ENCODE results near the gene ARHGEF16. TPM values are rescaled to one million over a fixed set of nuclear protein-coding genes. Genes with fewer than 3 reads are reported as not detected.
A peak's percentile ranks its signal among the peaks of the same experiment; 100 is the strongest.

The ARHGEF16 gene
- total RNA-seq, 1 experiment from 2014 or later, result not detected

DNA sequence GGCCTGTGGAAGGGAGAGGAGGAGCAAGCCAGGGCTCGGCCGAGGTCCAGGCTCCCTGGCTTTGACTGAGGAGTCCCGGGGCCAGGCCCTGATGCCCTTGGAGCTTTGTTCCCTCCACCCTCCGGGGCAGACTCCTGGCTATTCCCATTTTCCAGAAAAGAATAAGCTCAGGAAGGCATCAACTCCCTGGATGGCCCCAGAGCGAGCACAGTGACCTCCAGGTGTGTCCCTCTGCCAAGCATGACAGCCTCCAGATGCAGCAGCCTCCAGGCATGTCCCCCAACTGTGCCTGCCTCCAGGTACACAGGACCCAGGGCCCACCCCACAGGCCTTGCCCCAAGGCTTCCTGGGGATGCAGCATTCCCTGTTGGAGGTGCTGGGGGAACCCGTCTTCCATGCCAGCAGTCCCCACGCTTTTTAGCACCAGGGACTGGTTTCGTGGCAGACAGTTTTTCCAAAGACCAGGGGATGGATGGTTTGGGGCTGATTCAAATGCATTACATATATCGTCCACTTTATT lies 15.7 kb upstream of the ARHGEF16 start:
- no peak for DNase-seq (ENCODE audit: low read depth)

GRCh38 chr1:3439346-3440299 lies 14.8 kb upstream of the ARHGEF16 start:
- DNase-seq (ENCODE audit: low read depth), result no peak

DNA sequence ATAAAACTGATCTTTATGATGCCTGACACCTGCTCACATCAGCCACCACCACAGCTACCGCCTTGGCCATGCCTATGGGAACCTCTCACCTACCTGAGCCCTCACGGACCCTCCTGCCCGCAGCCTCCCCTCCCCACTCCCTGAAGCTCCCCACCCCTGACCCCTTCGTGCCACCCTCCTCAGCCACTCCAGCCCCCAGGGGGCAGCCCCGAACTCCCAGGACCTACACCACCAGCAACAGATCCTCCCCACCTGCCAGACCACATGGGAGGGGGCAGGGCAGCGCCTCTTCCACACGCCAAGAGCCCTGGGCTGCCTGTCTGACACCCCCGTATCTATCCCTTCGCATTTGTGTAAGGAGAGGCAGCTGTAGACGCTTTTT lies 14.2 kb upstream of the ARHGEF16 start:
- no peak for DNase-seq (ENCODE audit: low read depth)

DNA sequence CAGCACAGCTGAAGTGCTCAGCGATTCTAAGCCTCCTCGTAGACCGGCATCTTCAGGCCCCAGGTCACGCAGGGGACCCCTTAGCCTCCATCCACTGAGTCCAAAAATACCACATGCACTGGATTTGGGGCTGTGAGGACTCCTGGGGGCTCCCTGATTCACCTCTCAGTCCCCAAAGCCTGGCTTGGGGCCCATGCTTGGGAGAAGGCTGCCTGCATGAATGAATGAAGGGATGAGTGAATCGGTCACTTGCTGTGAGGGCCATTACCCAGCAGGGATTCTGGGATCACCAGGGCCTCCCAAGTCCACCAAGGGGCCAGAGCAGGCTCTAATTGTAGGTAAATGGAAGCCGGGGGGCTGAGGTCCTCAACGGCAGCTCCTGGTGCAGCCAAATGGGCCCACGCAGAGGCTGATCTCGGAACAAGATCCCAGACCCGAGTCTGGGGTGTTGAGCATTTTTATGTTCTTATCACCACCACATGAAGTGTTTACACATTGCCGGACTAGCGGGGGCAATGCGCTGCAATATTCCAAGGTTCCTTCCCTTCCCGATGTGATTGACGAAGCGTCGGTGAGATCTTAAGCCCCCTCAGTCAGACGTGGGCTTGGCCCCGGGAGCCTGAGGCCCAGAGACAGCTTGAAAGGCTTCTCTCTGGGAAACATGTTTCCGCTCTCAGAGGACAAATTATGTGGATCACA lies 13.6 kb upstream of the ARHGEF16 start:
- no peak for DNase-seq (ENCODE audit: low read depth)

DNA sequence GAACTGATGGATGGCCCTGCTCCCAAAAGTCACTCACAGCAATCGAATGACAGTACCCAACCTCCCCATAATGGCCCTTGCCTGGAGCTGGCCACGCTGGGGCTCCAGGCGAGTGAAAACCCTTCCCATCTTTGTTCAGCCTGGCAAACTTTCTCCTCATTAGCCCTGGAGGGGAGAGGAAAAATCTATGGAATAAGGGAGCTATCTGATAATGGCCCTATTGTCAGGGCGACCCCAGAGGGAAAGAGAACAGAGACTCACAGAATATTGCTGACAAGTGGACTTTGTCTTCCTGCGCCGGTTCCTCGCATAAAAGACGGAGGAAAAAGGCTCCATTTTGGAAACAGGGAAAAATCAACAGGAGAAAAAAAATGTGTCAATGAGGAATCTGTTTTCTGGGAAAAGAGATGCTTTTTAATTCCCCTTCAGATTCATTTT lies 13.0 kb upstream of the ARHGEF16 start:
- peak; percentile 45 for DNase-seq (ENCODE audit: low read depth)

GRCh38 chr1:3441880-3442279 lies 12.6 kb upstream of the ARHGEF16 start:
- no peak for DNase-seq (ENCODE audit: low read depth)

GRCh38 chr1:3442331-3442730 lies 12.1 kb upstream of the ARHGEF16 start:
- DNase-seq (ENCODE audit: low read depth), result no peak

DNA sequence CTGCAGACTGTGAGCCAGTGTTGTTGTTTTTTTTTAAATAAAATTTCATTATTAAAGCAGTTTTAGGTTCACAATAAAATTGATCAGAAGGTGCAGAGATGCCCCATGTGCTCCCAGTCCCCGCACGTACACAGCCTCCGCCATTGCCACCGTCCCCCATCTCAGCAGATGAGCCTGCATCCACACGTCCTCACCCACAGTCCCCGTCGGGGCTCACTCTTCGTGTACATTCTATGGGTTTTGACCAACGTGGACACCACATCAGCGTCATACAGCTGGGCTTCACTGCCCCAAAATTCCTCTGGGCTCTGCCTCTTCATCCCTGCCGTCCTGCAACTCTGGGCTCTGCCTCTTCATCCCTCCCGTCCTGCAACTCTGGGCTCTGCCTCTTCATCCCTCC lies 11.6 kb upstream of the ARHGEF16 start:
- DNase-seq (ENCODE audit: low read depth), result no peak

DNA sequence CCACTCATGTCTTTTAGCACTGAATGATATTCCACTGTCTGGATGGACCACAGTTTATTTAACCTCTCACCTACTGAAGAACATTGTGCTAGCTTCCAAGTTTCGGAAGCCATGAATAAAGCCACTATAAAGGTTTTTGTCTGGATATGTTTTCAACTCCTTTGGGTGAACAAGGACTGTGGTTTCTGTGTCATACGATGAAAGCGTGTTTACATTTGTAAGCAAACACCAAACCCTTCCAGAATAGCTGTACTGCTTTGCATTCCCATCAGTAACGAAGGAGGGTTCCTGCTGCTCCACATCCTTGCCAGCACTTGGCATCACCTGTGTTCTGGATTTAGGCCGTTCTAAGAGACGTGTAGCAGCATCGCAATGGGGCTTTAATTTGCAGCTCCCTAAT lies 10.7 kb upstream of the ARHGEF16 start:
- no peak for DNase-seq (ENCODE audit: low read depth)

DNA sequence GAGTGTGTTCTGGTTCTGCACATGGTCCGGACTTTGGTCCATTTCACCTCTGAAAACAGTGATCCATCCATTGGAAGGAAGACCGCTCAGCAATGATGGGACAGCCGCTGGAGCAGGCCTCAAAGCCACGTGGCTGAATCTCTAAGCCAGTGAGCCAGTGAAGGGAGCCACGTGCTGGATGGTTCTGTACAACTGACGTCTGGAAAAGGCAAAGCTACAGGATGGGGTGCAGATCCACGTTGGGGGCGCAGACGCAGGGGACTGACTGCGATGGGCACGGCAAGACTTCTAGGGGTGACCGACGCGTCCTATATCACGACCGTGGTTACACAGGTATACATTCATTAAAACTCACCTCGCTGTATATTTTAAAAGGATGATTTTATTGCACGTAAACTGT lies 10.2 kb upstream of the ARHGEF16 start:
- DNase-seq (ENCODE audit: low read depth), result no peak

DNA sequence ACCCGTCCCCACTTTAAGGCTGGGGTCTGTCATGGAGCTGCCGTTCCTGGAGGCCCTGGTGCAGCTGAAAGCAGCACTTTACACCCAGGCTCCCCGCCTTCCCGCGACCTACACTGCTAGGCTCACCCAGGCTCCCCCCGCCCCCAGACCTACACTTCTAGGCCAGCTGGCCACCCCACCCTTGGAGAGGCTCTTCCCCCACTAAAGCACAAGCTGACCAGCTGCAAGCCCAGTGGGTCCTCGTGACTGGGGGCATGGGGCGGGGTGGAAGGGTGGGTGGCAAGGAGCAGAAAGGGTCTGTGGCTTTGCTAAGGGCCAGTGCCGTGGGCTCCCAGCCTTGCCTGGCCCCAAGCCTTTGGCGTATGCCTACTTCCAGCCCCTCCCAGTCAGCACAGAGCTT lies 9.7 kb upstream of the ARHGEF16 start:
- no peak for DNase-seq (ENCODE audit: low read depth)

DNA sequence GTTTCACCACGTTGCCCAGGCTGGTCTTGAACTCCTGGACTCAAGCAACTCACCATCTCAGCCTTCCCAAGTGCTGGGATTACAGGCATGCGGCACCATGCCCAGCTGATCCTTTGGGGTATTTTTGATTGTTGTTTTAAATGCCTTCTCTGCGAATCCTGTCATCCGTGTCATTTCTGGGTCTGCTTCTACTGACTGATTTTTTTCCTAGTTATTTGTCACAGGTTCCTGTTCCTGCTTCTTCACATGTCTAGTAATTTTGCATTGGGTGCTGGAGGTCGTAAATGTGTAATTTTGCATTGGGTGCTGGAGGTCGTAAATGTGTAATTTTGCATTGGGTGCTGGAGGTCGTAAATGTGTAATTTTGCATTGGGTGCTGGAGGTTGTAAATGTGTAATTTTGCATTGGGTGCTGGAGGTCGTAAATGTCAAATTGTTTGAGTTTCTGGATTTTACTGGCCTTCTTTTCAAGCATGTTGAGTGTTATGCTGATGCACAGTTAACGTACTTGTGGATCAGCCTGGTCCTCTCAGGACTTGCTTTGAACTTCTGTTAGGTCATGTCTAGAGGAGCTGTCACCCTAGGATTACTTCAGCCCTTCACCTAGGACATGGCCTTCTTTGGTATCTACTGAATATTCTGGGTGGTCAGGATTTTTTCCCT lies 4.1 kb upstream of the ARHGEF16 start:
- no peak for DNase-seq (ENCODE audit: low read depth)

DNA sequence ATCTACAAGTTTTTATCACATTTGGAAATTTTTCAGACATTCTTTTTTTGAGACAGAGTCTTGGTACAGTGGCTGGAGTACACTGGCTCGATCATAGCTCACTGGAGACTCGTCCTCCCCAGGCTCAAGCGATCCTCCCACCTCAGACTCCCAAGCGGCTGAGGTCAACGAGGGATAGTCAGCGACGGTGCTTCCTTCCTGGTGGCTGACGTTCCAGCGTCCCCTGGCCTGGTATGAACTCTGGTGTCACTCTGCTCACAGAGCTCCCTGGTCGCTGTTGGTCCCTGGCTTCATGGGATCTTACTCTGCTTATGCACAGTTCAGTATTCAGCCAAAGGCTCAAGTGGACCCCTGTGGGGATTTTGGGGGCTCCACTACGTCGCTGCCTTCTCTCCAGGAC lies 3.5 kb upstream of the ARHGEF16 start:
- no peak for DNase-seq (ENCODE audit: low read depth)

DNA sequence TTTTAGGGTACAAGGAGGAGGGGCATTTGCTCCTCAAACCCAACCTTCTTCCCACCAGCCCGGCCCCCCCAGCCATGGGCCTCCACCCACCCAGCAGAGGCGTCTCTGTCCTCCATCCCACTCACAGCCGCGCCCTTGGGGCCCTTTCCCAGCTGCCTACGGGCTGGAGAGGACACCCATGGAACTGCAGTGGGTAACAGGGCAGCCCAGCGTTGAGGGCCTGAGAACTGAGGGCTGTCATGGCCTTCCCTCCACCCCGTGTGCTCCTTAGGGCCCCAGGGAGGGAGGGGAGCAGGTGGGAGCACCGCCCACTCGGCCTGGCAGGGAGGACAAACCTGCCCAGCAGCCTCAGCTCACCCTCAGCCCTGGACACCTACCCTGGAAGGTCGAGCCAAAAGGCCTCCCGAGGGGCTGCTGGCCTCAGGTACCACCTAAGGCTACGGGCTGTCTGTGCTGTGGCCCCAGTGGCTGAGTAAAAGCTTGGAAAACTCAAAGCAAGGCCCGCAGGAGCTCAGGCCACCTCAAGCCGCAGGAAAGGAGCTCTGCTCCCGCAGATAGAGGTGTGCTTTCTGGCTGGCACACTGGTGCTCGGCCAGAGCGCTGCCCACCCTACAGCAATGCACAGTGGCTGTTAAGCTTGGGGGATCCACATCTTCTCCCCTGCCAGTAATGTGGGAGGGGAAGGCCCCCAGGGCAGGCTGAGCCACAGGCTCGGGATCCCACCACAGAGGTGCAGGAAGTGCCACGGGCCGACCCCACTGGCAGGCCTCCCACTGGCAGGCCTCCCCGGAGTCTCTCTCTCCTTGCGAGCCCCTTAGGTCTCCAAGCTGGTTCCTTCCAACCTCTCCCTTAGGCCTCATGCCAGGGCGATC lies 2.2 kb upstream of the ARHGEF16 start:
- DNase-seq (ENCODE audit: low read depth), result no peak

DNA sequence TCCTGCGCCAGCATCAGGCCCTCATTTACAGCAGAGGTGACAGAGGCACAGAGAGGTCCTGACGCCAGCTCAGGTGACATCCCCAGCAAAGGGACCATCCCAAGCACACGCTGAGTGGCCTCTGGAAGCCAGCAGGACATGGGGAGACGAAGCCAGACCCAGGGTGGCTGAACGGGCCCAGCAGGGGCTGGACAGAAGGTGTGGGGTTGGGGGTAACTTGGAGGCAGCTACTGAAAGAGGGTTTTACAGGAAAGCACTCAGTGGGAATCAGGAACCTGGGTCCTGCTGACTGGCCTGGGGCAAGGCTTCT lies 1.6 kb upstream of the ARHGEF16 start:
- no peak for DNase-seq (ENCODE audit: low read depth)

DNA sequence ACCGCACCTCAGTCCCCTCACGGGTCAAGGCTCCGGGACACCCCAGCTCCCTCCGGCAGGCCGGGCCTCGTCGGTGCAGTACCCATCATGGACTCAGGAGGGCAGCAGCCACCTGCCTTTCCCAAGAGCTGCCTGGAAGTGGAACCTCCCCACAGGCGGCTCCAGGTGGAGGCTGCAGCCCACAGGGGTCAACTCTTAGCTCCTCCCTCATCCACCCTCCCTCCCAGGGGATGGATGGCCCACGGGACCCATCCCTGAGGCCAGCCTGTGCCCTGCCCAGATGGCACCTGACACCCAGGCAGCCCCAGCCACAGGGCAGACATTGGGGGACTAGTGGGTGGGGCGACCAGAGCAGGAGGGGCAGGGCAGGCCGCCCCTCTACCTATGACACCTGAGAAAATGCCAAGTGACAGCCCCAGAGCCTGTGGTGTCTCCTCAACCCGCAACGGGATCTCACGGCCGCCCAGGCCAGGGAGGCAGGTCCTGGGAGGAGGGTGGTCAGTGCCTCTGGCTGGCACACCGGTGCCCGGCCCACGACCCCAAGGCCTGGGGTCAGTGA lies 1.2 kb upstream of the ARHGEF16 start:
- DNase-seq (ENCODE audit: low read depth), result peak; percentile 43

DNA sequence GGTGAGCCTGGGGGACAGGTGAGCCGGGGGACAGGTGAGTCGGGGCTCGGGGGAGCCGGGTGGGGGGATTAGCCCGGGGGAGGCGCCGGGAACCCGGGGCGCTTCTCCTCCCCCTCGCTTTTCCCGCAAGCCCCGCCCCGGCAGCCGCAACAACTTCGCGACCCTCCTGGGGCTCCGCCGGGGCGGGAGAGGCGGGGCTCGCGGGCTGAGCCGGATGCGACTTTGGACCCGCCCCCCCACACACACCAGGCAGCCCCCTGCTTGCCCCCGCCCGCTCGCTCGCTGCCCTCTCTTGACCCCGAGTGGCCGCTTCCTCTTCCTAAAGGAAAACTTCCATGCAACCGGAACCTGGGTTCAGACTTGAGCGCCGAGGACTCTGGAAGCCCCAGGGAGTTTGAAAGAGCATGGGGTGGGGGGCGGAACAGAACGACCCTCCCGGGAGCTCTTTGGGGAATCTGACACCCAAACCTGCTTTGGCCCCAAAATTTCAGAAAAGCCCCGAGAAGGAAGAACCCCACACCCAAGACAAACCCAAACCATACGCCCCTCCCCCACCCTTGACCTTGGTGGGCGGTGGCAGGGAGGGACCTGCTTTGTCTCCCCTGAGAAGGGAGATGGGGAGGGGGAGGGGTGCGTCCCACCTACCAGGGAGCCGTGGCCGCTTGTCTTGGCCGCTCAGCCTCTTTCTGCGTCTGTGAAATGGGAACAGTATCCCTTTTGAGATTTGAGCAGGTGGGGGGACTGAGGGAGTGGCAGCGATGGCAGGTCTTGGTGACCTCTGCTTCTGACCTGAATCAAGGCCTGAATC lies 550 bp downstream of the ARHGEF16 start:
- DNase-seq (ENCODE audit: low read depth), result no peak

DNA sequence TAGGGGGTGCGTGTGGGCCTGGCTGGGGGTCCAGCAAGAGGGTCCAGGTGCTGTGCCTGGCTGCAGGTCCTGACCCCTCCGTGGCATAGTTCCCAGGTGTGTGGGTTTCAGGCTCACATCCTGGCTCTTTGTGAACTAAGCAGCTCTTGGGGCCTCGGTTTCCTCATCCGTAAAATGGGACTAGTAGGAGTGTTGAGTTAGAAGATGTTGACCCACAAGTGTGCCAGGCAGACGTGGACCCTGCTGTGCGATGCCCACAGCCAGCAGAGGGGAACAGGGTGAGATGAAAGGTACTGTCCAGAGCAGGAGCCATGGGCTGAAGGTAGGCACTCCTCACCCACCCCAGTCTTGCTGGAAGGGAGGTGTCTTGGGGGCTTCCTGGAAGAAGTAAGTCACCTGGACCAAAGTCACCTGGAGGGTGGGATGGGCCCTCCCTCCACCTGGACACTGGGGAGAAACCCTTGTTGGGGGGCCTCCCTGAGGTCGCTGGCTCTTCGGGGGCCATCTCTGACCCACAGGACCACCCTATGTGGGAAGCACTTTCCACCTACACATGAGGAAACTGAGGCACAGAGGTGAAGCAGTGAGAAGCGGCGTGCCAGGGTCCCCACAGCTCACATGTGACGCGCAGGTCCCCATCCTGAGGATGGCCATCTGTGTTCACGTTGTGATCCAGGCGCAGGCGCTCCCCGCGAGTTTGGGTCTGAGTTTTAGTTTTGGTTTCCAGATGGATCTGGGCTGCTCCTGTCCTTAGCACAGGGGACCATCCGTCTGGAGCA lies 1.4 kb downstream of the ARHGEF16 start:
- no peak for DNase-seq (ENCODE audit: low read depth)

DNA sequence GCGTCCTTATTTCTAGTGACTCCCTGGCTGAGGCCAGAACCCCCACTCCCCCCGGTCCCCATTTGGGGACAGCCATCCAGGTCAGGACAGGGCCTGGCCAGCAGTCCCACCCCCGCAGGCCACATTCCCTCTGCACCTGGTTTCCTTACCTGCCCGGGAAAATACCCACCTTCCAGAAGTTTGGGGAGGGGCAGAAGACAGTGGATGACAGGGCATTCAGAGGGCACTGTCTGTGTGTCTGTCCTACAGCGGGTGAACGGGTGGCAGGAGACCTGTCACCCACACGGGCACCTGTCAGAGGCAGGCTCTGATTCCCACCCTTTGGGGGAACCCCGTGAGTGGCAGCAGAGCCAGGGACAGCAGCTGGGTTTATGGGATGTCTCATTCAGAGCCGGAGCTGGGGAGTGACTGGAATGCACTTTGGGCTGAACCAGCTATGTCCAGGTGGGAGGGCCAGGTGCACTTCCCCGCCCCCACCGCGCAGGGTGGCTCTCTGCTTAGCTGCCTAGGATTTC lies 2.0 kb downstream of the ARHGEF16 start:
- no peak for DNase-seq (ENCODE audit: low read depth)

All from RPMI7951 (cell line).